Ascending aorta (tissue), 2 donors: ENCODE results near the gene GPR137B. TPM values are rescaled to one million over a fixed set of nuclear protein-coding genes. Genes with fewer than 3 reads are reported as not detected.

ENCODE experiments used
- DNase-seq, 2 donors: peaks; one replicate each; pipeline ENCODE4 v3.0.0-alpha.2; 2019; ENCODE audit warnings: low spot score in 2 of 2
- H3K27ac ChIP-seq, 2 donors: fragments of 200-600 bp; sonication (generic); one replicate each; pipeline ENCODE4 v1.5.1; 2016 to 2017; ENCODE audit warnings: mild to moderate bottlenecking in 1 of 2
- H3K27me3 ChIP-seq: fragments of 200-600 bp; sonication (generic); one replicate; pipeline ENCODE4 v1.5.1; 2017
- H3K36me3 ChIP-seq, 2 donors: fragments of 200-600 bp; sonication (generic); one replicate each; pipeline ENCODE4 v1.5.1; 2016
- H3K4me1 ChIP-seq, 2 donors: fragments of 200-600 bp; sonication (generic); one replicate each; pipeline ENCODE4 v1.5.1; 2016 to 2017; ENCODE audit warnings: mild to moderate bottlenecking in 1 of 2
- H3K4me3 ChIP-seq, 2 donors: fragments of 200-600 bp; sonication (generic); one replicate each; pipeline ENCODE4 v1.5.1; 2016 to 2017; ENCODE audit warnings: mild to moderate bottlenecking in 1 of 2
- H3K9me3 ChIP-seq, 2 donors: fragments of 200-600 bp; sonication (generic); one replicate each; pipeline ENCODE4 v1.5.1; 2016
- CTCF ChIP-seq, 3 experiments: fragments of 200-600 bp in 2 of 3; fragments of 450-650 bp in 1 of 3; sonication (generic) in 2 of 3; IDR thresholded peaks; one replicate each; pipeline ENCODE4 v1.5.1; 2016 to 2019; ENCODE audit warnings: antibody characterized with exemption in 3 of 3, mild to moderate bottlenecking in 1 of 3, moderate library complexity in 1 of 3
- intact Hi-C: fragments of 100-400 bp; cut with DNase I; formaldehyde crosslinking; loops from one replicate; pipeline ENCODE4 v1.15.1; 2023
- total RNA-seq: library from RNA; depleted of rRNA; stranded (reverse); fragments of >200 nt; gene quantifications from one replicate; pipeline ENCODE4 v1.1.0, GENCODE V29; 2016

Gene GPR137B
- total RNA-seq, 1 donor from 2014 or later: 22.5 TPM

- no peaks in the 10 kb centered on the region for H3K36me3 ChIP-seq
- H3K27ac ChIP-seq: no peak overlapping the region
- no peak for TF ChIP-seq CTCF (IDR thresholded peaks at IDR 0.05)
- H3K4me1 ChIP-seq: no peaks in the 10 kb centered on the region
- intact Hi-C loops: no loop called here
- no peak overlapping the region for H3K4me3 ChIP-seq
- DNase-seq: no peak
- H3K9me3 ChIP-seq: peaks cover 3 to 14% of the 10 kb centered on the region in 2 donors
- no peaks in the 10 kb centered on the region for H3K27me3 ChIP-seq
Observed at GRCh38 chr1:236099355-236099974, 42.9 kb upstream of the GPR137B start.

- no peak for TF ChIP-seq CTCF (IDR thresholded peaks at IDR 0.05)
- intact Hi-C loops: loop anchor here (10.0 kb wide), 1 partner anchor 434 kb away; no protein-coding TSS in a partner anchor
Observed at GRCh38 chr1:236100799-236101198, 41.5 kb upstream of the GPR137B start.

GRCh38 chr1:236101233-236102200 lies 40.8 kb upstream of the GPR137B start:
- no peak overlapping the region for H3K27ac ChIP-seq
- H3K9me3 ChIP-seq: peaks cover 3 to 7% of the 10 kb centered on the region in 2 donors
- no peak for TF ChIP-seq CTCF (IDR thresholded peaks at IDR 0.05)
- no peaks in the 10 kb centered on the region for H3K4me1 ChIP-seq
- no peak for DNase-seq
- H3K27me3 ChIP-seq: no peaks in the 10 kb centered on the region
- no peak overlapping the region for H3K4me3 ChIP-seq
- intact Hi-C loops: loop anchor here (10.0 kb wide), 1 partner anchor 433 kb away; no protein-coding TSS in a partner anchor
- H3K36me3 ChIP-seq: no peaks in the 10 kb centered on the region

More at GRCh38 chr1:236100799-236101198, 41.5 kb upstream of the GPR137B start:
- H3K36me3 ChIP-seq: no peaks in the 10 kb centered on the region
- no peaks in the 10 kb centered on the region for H3K4me1 ChIP-seq
- peaks cover 3 to 14% of the 10 kb centered on the region in 2 donors for H3K9me3 ChIP-seq
- H3K27me3 ChIP-seq: no peaks in the 10 kb centered on the region
- H3K4me3 ChIP-seq: no peak overlapping the region
- no peak overlapping the region for H3K27ac ChIP-seq
- no peak for DNase-seq

GRCh38 chr1:236102611-236103010 lies 39.7 kb upstream of the GPR137B start:
- Histone ChIP-seq H3K36me3 (no peaks in the 10 kb centered on the region), H3K9me3 (no peaks in the 10 kb centered on the region), H3K4me1 (no peaks in the 10 kb centered on the region), H3K4me3 (no peak overlapping the region), H3K27me3 (no peaks in the 10 kb centered on the region), H3K27ac (no peak overlapping the region)
- TF ChIP-seq CTCF (IDR thresholded peaks at IDR 0.05): no peak
- no peak for DNase-seq
- intact Hi-C loops: loop anchor here (10.0 kb wide), 1 partner anchor 432 kb away; no protein-coding TSS in a partner anchor

GRCh38 chr1:236103059-236103458 lies 39.3 kb upstream of the GPR137B start:
- no peak for DNase-seq
- Histone ChIP-seq H3K9me3 (no peaks in the 10 kb centered on the region), H3K36me3 (no peaks in the 10 kb centered on the region), H3K4me1 (no peaks in the 10 kb centered on the region), H3K27ac (no peak overlapping the region), H3K4me3 (no peak overlapping the region), H3K27me3 (no peaks in the 10 kb centered on the region)
- TF ChIP-seq CTCF (IDR thresholded peaks at IDR 0.05): no peak
- intact Hi-C loops: loop anchor here (10.0 kb wide), 1 partner anchor 432 kb away; no protein-coding TSS in a partner anchor
